HepG2 (cell line): ENCODE data around the gene SUSD3. TPM values are rescaled to one million over a fixed set of nuclear protein-coding genes. Genes with fewer than 3 reads are reported as not detected.

ENCODE experiments used
- E2F1 ChIP-seq: sonication (generic); formaldehyde crosslinking; IDR thresholded peaks from 2 replicates; pipeline ENCODE4 v1.5.0; 2020; ENCODE audit warnings: missing genetic modification reagents
- FOXO4 ChIP-seq: sonication (generic); formaldehyde crosslinking; conservative IDR thresholded peaks from 2 replicates; pipeline ENCODE4 v1.8.1; 2023; ENCODE audit warnings: missing genetic modification reagents
- HIC2 ChIP-seq: sonication (generic); formaldehyde crosslinking; IDR thresholded peaks from 2 replicates; pipeline ENCODE4 v1.9.0; 2022; ENCODE audit warnings: low read depth, missing genetic modification reagents
- HNF1A ChIP-seq, 2 experiments: sonication (generic) in 1 of 2; formaldehyde crosslinking in 1 of 2; IDR thresholded peaks; 2 replicates each; pipeline versions ENCODE4 v1.4.0 to v1.6.1; 2016 to 2020; ENCODE audit warnings: borderline replicate concordance in 1 of 2, low read depth in 1 of 2, mild to moderate bottlenecking in 1 of 2, missing genetic modification reagents in 1 of 2
- TAF1 ChIP-seq: sonication (generic); formaldehyde crosslinking; IDR thresholded peaks from 2 replicates; pipeline ENCODE4 v1.4.0; 2020; ENCODE audit warnings: missing genetic modification reagents
- ZBTB40 ChIP-seq, 2 experiments: fragments of 450-650 bp in 1 of 2; sonication (generic) in 1 of 2; formaldehyde crosslinking in 1 of 2; IDR thresholded peaks; 2 replicates each; pipeline versions ENCODE4 v1.6.1 to v1.8.0; 2016 to 2022; ENCODE audit warnings: antibody characterized with exemption in 1 of 2, mild to moderate bottlenecking in 1 of 2, missing genetic modification reagents in 1 of 2
- ZNF205 ChIP-seq: IDR thresholded peaks from 2 replicates; pipeline ENCODE4 v1.6.1; 2018; ENCODE audit warnings: missing biosample characterization, missing genetic modification reagents
- polyA plus RNA-seq, 8 experiments: library from polyadenylated mRNA; depleted of rRNA in 3 of 8; stranded (reverse) in 7 of 8; unstranded in 1 of 8; fragments of >200 nt; fragmentation: Illumina TruSeq in 4 of 8; extraction: Trizol in 4 of 8; gene quantifications; 2 replicates each; pipeline versions ENCODE4 v1.2.1 to v1.2.3, GENCODE V29; 2011 to 2016; ENCODE audit warnings: low read depth in 4 of 8, missing spikeins in 1 of 8, mixed read lengths in 1 of 8; ENCODE audit not compliant: insufficient read depth in 1 of 8
- total RNA-seq, 5 experiments: library from RNA; depleted of rRNA; stranded (reverse); fragments of >200 nt; fragmentation: Illumina TruSeq; extraction: Trizol; gene quantifications; 2 replicates each; pipeline ENCODE4 v1.2.3, GENCODE V29; 2016; ENCODE audit warnings: low read depth in 1 of 5

SUSD3 gene
- total and polyA plus RNA-seq, 2 of the 13 experiments (the other 11 are each of a cell fraction or from before 2014, with no cell fraction given): 7.0 to 9.1 TPM

- TF ChIP-seq HNF1A (IDR thresholded peaks at IDR 0.05; ENCODE audit: low read depth) (no peak), HNF1A (CRISPR knock-in tag; IDR thresholded peaks at IDR 0.05; ENCODE audit: borderline replicate concordance) (peak; percentile 58; the same call in 1 of the 2 replicates), ZBTB40 (IDR thresholded peaks at IDR 0.05) (no peak), ZBTB40 (CRISPR knock-in tag; IDR thresholded peaks at IDR 0.05) (0 out of 2 replicates have a peak, but pooled peaks have one; percentile 53), HIC2 (CRISPR knock-in tag) (peak; percentile 64; the same call in 1 of the 2 replicates), ZNF205 (peak; percentile 70; the same call in 1 of the 2 replicates), FOXO4 (CRISPR knock-in tag) (0 out of 2 replicates have a peak, but pooled peaks have one; percentile 65), E2F1 (CRISPR knock-in tag) (no peak), TAF1 (CRISPR knock-in tag) (peak; percentile 24; the same call in 1 of the 2 replicates)
Measured at GRCh38 chr9:93112116-93112863, 53.8 kb downstream of the SUSD3 start (continued).
